ES-I3 (cell line): ENCODE results near the gene PCDHA9.
"Not testable (repeated sequence)": the region's sequence is repeated elsewhere in the genome, so short reads cannot be mapped to it uniquely, and the experiment has no call there.

ENCODE experiments used
- H3K36me3 ChIP-seq: 2 replicates; pipeline ENCODE4 v1.6.1; 2013; ENCODE audit warnings: mild to moderate bottlenecking, low read length, control low read depth, moderate library complexity; ENCODE audit not compliant: insufficient read depth
- H3K4me1 ChIP-seq: 2 replicates; pipeline ENCODE4 v1.6.1; 2013; ENCODE audit warnings: mild to moderate bottlenecking, control low read depth, low read length; ENCODE audit not compliant: insufficient read depth
- H3K9ac ChIP-seq: 2 replicates; pipeline ENCODE4 v1.6.1; 2013; ENCODE audit warnings: low read depth, mild to moderate bottlenecking, low read length, moderate library complexity
- H3K9me3 ChIP-seq: 2 replicates; pipeline ENCODE4 v1.6.1; 2013; ENCODE audit warnings: mild to moderate bottlenecking, low read length, moderate library complexity; ENCODE audit not compliant: control insufficient read depth, insufficient read depth

The PCDHA9 gene

GRCh38 chr5:140848139-140849102 lies at the start of gene PCDHA9:
PCDHA9 (plus strand) TSS chr5:140848382; CDS start chr5:140848496, 114 bp downstream.
- H3K9me3 ChIP-seq, H3K4me1 ChIP-seq, H3K36me3 ChIP-seq, H3K9ac ChIP-seq: not testable (repeated sequence)

- Histone ChIP-seq H3K36me3 (no peaks in the 10 kb centered on the region), H3K9me3 (peaks cover 5% of the 10 kb centered on the region; the same call in 1 of the 2 replicates), H3K9ac (no peak within 1 kb of the TSS), H3K4me1 (no peaks in the 10 kb centered on the region)
These were observed 47.2 kb upstream of the PCDHA9 start, which contains the start of gene PCDHA3 for GRCh38 chr5:140800816-140801493. PCDHA3 (plus strand) TSS chr5:140801057.

DNA sequence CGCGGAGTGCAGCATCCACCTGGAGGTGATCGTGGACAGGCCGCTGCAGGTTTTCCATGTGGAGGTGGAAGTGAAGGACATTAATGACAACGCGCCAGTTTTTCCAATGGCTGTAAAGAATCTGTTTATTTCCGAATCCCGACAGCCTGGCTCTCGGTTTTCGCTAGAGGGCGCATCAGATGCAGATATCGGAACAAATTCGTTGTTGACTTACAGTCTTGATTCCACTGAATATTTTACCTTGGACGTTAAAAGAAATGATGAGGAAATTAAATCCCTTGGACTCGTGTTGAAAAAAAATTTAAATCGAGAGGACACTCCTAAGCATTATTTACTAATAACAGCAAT lies 46.7 kb upstream of the PCDHA9 start:
- Histone ChIP-seq H3K9ac (no peak overlapping the region), H3K9me3 (peaks cover 5% of the 10 kb centered on the region; the same call in 1 of the 2 replicates), H3K36me3 (no peaks in the 10 kb centered on the region), H3K4me1 (no peaks in the 10 kb centered on the region)

- H3K36me3 ChIP-seq, H3K9ac ChIP-seq, H3K4me1 ChIP-seq, H3K9me3 ChIP-seq: not testable (repeated sequence)
These were observed 45.8 kb upstream of the PCDHA9 start for GRCh38 chr5:140802381-140802780.

- H3K9ac ChIP-seq: no peak overlapping the region
- H3K9me3 ChIP-seq: peaks cover 5% of the 10 kb centered on the region; the same call in 1 of the 2 replicates
- no peaks in the 10 kb centered on the region for H3K4me1 ChIP-seq
- no peaks in the 10 kb centered on the region for H3K36me3 ChIP-seq
These were observed 45.4 kb upstream of the PCDHA9 start for GRCh38 chr5:140802781-140803271.

DNA sequence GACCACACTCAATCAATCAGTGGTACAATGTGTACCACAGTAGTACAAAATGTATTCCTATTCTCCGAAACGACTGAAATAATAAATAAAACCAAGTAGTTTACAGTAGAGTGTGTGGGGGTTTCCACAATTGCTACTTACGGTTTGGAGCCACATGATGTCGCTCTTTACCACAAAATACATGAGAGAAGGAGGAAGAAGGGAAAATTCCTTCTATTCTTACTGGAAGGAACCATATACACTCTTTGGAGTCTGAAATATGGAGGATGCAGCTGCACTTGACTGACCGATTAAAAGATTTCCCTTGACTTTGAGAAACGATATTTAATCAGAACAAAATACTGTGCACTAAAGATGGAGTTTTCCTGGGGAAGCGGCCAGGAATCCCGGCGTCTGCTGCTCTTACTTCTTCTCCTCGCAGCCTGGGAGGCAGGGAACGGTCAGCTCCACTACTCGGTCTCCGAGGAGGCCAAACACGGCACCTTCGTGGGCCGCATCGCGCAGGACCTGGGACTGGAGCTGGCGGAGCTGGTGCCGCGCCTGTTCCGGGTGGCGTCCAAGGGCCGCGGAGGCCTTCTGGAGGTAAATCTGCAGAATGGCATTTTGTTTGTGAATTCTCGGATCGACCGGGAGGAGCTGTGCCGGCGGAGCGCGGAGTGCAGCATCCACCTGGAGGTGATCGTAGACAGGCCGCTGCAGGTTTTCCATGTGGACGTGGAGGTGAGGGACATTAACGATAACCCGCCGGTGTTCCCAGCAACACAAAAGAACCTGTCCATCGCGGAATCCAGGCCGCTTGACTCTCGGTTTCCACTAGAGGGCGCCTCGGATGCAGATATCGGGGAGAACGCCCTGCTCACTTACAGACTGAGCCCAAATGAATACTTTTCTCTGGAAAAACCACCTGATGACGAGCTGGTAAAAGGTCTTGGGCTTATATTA lies 41.1 kb upstream of the PCDHA9 start, which contains the start of gene PCDHA4:
PCDHA4 (plus strand) TSS at position 235 of the 942 bp plus-strand sequence.
- Histone ChIP-seq H3K4me1 (no peaks in the 10 kb centered on the region), H3K36me3 (no peaks in the 10 kb centered on the region), H3K9ac (peak within 1 kb of the TSS; percentile 67), H3K9me3 (0 out of 2 replicates have a peak, but pooled peaks cover under 1% of the 10 kb centered on the region)

- not testable (repeated sequence) for H3K9me3 ChIP-seq, H3K36me3 ChIP-seq, H3K9ac ChIP-seq, H3K4me1 ChIP-seq
These were observed 39.8 kb upstream of the PCDHA9 start for GRCh38 chr5:140808241-140808888.

DNA sequence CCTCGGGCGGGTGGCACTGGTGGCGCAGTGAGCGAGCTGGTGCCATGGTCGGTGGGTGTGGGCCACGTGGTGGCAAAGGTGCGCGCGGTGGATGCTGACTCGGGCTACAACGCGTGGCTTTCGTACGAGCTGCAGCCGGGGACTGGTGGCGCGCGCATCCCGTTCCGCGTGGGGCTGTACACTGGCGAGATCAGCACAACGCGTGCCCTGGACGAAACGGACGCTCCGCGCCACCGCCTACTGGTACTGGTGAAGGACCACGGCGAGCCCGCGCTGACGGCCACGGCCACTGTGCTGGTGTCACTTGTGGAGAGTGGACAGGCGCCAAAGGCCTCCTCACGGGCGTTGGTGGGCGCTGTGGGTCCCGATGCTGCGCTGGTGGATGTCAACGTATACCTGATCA lies 39.3 kb upstream of the PCDHA9 start:
- H3K9ac ChIP-seq: no peak overlapping the region
- no peaks in the 10 kb centered on the region for H3K36me3 ChIP-seq
- H3K9me3 ChIP-seq: no peaks in the 10 kb centered on the region
- no peaks in the 10 kb centered on the region for H3K4me1 ChIP-seq

DNA sequence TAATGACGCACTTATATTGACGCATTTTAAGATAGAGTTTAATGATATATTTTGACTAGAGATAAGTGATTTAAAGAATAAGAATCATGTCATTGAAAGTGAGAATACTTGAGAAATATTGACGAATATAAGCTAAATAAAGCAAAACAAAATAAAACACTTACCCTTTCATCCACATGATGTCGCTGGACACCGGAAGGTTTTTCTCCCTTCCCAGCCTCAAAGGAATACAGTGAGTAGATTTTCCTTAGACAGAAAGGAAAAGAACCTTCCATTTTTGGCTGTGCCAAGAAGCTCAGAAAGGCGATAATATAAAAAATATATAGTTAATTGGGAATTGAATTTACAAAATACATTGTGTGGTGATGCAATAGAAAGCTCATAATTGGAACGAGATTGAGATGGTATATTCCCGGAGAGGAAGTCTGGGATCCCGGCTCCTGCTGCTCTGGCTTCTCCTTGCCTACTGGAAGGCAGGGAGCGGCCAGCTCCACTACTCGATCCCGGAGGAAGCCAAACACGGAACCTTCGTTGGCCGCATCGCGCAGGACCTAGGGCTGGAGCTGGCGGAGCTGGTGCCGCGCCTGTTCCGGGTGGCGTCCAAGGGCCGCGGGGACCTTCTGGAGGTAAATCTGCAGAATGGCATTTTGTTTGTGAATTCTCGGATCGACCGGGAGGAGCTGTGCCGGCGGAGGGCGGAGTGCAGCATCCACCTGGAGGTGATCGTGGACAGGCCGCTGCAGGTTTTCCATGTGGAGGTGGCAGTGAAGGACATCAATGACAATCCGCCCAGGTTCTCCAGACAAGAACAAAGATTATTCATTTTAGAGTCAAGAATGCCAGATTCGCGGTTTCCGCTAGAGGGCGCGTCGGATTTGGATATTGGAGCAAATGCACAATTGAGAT lies 26.6 kb upstream of the PCDHA9 start, which contains the start of gene PCDHA5:
PCDHA5 (plus strand) TSS at position 239 of the 906 bp plus-strand sequence.
- H3K9ac ChIP-seq: no peak within 1 kb of the TSS
- no peaks in the 10 kb centered on the region for H3K36me3 ChIP-seq
- H3K9me3 ChIP-seq: no peaks in the 10 kb centered on the region
- H3K4me1 ChIP-seq: no peaks in the 10 kb centered on the region

DNA sequence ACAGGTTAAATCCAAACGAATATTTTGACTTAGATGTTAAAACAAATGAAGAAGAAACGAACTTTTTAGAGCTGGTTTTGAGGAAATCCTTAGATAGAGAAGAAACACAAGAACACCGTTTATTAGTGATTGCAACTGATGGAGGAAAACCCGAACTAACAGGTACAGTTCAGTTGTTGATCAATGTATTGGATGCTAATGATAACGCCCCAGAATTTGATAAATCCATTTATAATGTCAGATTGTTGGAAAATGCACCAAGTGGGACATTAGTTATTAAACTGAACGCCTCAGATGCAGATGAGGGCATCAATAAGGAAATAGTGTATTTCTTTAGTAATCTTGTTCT lies 25.9 kb upstream of the PCDHA9 start:
- Histone ChIP-seq H3K36me3 (no peaks in the 10 kb centered on the region), H3K9me3 (no peaks in the 10 kb centered on the region), H3K9ac (no peak overlapping the region), H3K4me1 (no peaks in the 10 kb centered on the region)

DNA sequence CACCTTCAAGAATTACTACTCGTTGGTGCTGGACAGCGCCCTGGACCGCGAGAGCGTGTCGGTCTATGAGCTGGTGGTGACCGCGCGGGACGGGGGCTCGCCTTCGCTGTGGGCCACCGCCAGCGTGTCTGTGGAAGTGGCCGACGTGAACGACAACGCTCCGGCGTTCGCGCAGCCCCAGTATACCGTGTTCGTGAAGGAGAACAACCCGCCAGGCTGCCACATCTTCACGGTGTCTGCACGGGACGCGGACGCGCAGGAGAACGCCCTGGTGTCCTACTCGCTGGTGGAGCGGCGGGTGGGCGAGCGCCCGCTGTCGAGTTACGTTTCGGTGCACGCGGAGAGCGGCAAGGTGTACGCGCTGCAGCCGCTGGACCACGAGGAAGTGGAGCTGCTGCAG lies 25.2 kb upstream of the PCDHA9 start:
- not testable (repeated sequence) for H3K36me3 ChIP-seq, H3K9ac ChIP-seq, H3K9me3 ChIP-seq, H3K4me1 ChIP-seq

DNA sequence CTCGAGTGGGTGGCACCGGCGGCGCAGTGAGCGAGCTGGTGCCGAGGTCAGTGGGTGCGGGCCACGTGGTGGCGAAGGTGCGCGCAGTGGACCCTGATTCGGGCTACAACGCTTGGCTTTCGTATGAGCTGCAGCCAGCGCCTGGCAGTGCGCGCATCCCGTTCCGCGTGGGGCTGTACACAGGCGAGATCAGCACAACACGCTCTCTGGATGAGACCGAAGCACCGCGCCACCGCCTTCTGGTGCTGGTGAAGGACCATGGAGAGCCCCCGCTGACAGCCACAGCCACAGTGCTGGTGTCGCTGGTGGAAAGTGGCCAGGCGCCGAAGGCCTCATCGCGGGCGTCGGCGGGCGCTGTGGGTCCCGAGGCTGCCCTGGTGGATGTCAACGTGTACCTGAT lies 24.7 kb upstream of the PCDHA9 start:
- Histone ChIP-seq H3K9ac (no peak overlapping the region), H3K36me3 (no peaks in the 10 kb centered on the region), H3K9me3 (no peaks in the 10 kb centered on the region), H3K4me1 (no peaks in the 10 kb centered on the region)
